ENCODE data around the gene EEF1A2.

GRCh38 chr20:63439866-63440265 is 59.0 kb downstream of the EEF1A2 start:
- no peak for TF ChIP-seq TAF1 (IDR thresholded peaks at IDR 0.05; ENCODE audit: borderline replicate concordance, insufficient read depth, low read length)
- no peak for TF ChIP-seq REST (IDR thresholded peaks at IDR 0.05; ENCODE audit: insufficient read depth in 1 of 2, low read depth in 2 of 2, low read length in 2 of 2)
- TF ChIP-seq POLR2AphosphoS5 (IDR thresholded peaks at IDR 0.05; ENCODE audit: low read depth, low read length) = no peak
